Neural crest cell (in vitro differentiated cells): ENCODE data around the gene PUM1. TPM values are rescaled to one million over a fixed set of nuclear protein-coding genes. Genes with fewer than 3 reads are reported as not detected.
A peak's percentile ranks its signal among the peaks of the same experiment; 100 is the strongest.
"Not testable (repeated sequence)": the region's sequence is repeated elsewhere in the genome, so short reads cannot be mapped to it uniquely, and the experiment has no call there.

Experiments
- DNase-seq: peaks from one replicate; pipeline ENCODE4 v3.0.0; 2021; ENCODE audit warnings: low read depth, mixed read lengths, low spot score
- H3K27ac Mint-ChIP-seq: one replicate; pipeline ENCODE4 v1.8.0; 2021; ENCODE audit warnings: mild to moderate bottlenecking, mixed read lengths; ENCODE audit not compliant: unreplicated experiment
- H3K27me3 Mint-ChIP-seq: 2 replicates; pipeline ENCODE4 v1.8.0; 2021; ENCODE audit warnings: low read depth, mild to moderate bottlenecking, mixed read lengths
- H3K36me3 Mint-ChIP-seq: 2 replicates; pipeline ENCODE4 v1.8.0; 2021; ENCODE audit warnings: low read depth, mild to moderate bottlenecking, mixed read lengths
- H3K4me1 Mint-ChIP-seq: 2 replicates; pipeline ENCODE4 v1.8.0; 2021; ENCODE audit warnings: mixed read lengths
- H3K4me3 Mint-ChIP-seq: one replicate; pipeline ENCODE4 v1.8.0; 2021; ENCODE audit warnings: mild to moderate bottlenecking, mixed read lengths
- H3K9me3 Mint-ChIP-seq: 2 replicates; pipeline ENCODE4 v1.8.0; 2021; ENCODE audit warnings: mixed read lengths
- total RNA-seq: library from RNA; stranded (reverse); gene quantifications from 2 replicates; pipeline ENCODE4 v1.2.1, GENCODE V29; 2021
- TF ChIP-seq, protein P1 (sequence below): fragments of 200-600 bp; sonication (generic); conservative IDR thresholded peaks from 2 replicates; pipeline ENCODE4 v1.5.0; 2021; ENCODE audit warnings: antibody characterized with exemption, mild to moderate bottlenecking

PUM1 gene
- total RNA-seq, 1 donor from 2014 or later: 164 TPM

DNA sequence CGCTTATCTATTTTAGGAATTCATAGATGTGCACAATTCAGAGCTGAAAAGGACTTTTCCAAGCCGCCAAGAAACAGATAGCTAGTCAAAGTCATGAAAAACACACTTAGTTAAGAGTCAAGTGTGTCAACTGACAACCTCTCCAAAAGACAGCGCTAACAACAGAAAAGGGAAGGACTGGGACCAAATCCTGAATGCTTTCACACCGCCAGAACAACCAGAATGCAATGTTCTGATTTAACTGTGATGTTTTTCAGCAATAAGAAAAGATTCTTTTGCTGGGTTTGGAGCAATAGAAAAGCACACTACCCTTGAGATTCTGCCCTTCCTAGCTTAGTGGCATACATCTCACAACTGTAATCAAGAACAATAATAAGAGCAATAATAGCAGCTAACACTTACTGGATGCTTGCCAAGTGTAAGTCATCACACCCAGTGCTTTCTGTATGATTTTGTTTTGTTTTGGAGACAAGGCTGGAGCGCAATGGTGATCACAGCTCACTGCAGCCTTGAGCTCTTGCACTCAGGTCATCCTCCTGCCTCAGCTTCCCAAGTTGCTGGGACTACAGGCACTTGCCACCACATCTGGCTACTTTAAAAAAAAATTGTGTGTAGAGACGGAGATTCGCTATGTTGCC is 123.1 kb downstream of the PUM1 start:
- H3K27me3 Mint-ChIP-seq: no peaks in the 10 kb centered on the region
- no peaks in the 10 kb centered on the region for H3K9me3 Mint-ChIP-seq
- H3K36me3 Mint-ChIP-seq: peaks cover 21% of the 10 kb centered on the region
- DNase-seq: no peak
- no peak overlapping the region for H3K4me3 Mint-ChIP-seq
- H3K27ac Mint-ChIP-seq: no peak overlapping the region
- H3K4me1 Mint-ChIP-seq: no peaks in the 10 kb centered on the region
- TF ChIP-seq, protein P1, sequence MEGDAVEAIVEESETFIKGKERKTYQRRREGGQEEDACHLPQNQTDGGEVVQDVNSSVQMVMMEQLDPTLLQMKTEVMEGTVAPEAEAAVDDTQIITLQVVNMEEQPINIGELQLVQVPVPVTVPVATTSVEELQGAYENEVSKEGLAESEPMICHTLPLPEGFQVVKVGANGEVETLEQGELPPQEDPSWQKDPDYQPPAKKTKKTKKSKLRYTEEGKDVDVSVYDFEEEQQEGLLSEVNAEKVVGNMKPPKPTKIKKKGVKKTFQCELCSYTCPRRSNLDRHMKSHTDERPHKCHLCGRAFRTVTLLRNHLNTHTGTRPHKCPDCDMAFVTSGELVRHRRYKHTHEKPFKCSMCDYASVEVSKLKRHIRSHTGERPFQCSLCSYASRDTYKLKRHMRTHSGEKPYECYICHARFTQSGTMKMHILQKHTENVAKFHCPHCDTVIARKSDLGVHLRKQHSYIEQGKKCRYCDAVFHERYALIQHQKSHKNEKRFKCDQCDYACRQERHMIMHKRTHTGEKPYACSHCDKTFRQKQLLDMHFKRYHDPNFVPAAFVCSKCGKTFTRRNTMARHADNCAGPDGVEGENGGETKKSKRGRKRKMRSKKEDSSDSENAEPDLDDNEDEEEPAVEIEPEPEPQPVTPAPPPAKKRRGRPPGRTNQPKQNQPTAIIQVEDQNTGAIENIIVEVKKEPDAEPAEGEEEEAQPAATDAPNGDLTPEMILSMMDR: no peak

DNA sequence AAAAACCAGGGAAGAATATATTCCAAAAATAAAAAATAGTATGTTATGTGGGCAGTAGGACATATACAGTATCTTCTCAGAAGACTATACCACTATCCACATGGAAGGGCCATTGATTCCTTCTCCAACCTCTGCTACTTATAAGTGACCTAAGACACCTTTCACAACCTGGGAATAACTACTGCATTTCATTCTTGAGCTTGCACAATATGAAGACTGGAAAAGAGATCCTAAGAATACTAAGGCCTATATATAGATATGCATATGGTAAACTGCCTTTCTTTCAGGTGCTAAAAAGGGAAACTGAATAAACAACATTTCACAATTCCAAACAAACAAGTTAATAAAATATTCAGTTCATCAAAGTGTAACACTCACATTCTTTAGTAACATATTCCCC is 125.0 kb downstream of the PUM1 start:
- peaks cover 33% of the 10 kb centered on the region for H3K36me3 Mint-ChIP-seq
- no peak overlapping the region for H3K4me3 Mint-ChIP-seq
- no peak overlapping the region for H3K27ac Mint-ChIP-seq
- H3K9me3 Mint-ChIP-seq: no peaks in the 10 kb centered on the region
- H3K4me1 Mint-ChIP-seq: peaks cover 9% of the 10 kb centered on the region
- TF ChIP-seq, protein P1: no peak
- no peak for DNase-seq
- no peaks in the 10 kb centered on the region for H3K27me3 Mint-ChIP-seq

DNA sequence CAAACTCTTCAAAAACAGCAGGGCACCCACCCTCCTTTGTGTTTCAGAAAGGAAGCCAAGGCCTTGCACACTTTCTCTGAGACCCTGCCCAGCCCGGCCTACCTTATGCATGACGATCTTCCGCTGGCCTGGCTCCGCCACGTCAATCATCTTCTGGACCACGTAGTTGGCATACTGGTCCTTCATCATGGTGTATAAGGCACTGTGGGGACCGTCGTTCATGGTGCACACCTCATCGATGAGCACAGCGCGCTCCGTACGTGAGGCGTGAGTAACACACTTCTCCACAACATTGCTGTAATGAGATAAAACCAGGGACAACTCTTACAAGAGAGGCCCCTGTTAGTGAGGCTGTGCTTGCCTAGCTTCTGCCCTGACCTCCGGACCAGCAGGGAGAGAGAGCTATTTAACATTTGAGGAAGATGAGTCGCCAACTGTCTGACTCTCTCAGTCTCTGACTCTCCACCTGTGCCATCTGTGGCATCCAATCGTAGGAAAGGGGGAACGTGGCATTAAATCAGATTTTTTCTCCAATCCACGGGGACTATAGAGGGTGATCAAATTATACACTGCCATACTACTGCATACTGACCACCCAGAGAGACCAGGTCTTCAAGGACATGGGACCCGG is 128.9 kb downstream of the PUM1 start:
- DNase-seq: no peak
- Mint-ChIP-seq H3K27me3 (no peaks in the 10 kb centered on the region), H3K9me3 (no peaks in the 10 kb centered on the region), H3K27ac (no peak overlapping the region), H3K4me1 (peaks cover 23% of the 10 kb centered on the region), H3K36me3 (peaks cover 32% of the 10 kb centered on the region), H3K4me3 (no peak overlapping the region)
- TF ChIP-seq, protein P1: no peak

DNA sequence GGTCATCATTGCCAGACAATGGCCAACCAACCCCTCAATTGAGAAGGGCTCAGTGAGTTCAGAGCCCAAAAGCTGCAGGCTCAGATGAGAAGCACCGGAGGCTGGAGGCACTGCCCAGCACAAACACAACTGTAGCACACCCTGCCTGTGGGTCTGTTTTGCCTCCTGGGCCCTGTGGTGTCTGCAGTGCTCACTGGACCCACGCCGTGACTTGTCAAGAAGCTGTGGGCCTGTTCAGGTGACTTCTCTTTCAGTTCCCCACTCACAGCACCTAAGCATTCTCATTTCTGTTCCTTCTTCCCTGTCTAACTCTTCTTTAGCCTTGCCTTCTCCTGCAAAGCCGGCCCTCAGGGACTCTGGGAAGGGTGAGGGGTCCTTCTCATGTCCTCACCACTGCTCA is 129.8 kb downstream of the PUM1 start:
- peaks cover 23% of the 10 kb centered on the region for H3K4me1 Mint-ChIP-seq
- not testable (repeated sequence) for H3K27ac Mint-ChIP-seq, DNase-seq, H3K9me3 Mint-ChIP-seq, H3K4me3 Mint-ChIP-seq, H3K27me3 Mint-ChIP-seq
- H3K36me3 Mint-ChIP-seq: peaks cover 32% of the 10 kb centered on the region

DNA sequence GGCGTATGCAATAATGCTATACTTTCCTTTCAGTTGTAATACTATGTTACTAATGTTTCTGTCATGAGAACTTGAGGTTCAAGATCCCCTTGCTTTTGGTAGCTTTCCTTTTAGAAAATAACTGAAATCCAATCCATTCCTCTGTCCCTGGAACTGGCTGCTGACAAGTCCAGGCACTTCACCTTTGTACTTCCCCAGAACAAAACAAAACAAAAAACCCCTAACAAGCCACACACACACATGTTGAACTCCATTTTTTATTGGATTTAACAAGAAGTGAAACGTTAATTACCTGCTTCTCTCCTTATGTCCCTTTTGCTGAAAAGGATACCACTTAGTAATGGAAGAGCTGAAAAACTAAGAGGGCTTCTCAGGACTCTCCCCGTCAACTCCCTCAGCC is 130.9 kb downstream of the PUM1 start:
- no peak for DNase-seq
- Mint-ChIP-seq H3K9me3 (no peaks in the 10 kb centered on the region), H3K4me3 (peak overlapping the region; percentile 16), H3K4me1 (peaks cover 29% of the 10 kb centered on the region), H3K27me3 (no peaks in the 10 kb centered on the region), H3K27ac (no peak overlapping the region), H3K36me3 (peaks cover 28% of the 10 kb centered on the region)
- TF ChIP-seq, protein P1: no peak

DNA sequence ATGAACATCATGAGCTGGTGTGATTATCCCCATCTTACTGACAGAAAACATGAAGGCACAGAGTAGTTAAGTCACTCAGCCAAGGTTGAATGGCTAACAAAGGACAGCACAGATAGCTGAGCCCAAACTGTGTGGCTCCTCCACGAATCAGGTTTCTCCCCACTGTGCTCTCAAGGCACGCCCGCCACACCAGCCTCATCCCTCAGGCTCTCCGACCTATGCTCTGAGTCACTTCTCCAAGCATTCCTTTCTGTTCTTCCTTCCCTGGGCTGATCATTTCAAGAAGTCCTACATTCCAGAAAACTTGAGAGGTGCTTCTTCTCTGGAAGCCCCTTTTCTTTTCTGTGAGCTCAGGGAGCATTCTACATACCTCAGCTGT is 131.7 kb downstream of the PUM1 start:
- TF ChIP-seq, protein P1: no peak
- Mint-ChIP-seq H3K36me3 (peaks cover 22% of the 10 kb centered on the region), H3K27me3 (peaks cover 2% of the 10 kb centered on the region), H3K4me3 (no peak overlapping the region), H3K27ac (peak overlapping the region; percentile 24), H3K4me1 (peaks cover 36% of the 10 kb centered on the region), H3K9me3 (no peaks in the 10 kb centered on the region)
- DNase-seq: no peak
